ENCODE measurements around the gene ACBD3.
"Not testable (repeated sequence)": the region's sequence is repeated elsewhere in the genome, so short reads cannot be mapped to it uniquely, and the experiment has no call there.

The ACBD3 gene

GRCh38 chr1:226209307-226210059 lies 22.9 kb upstream of the ACBD3 start:
- Histone ChIP-seq H3K36me3 (ENCODE audit: low read depth) (no peaks in the 10 kb centered on the region), H3K27ac (ENCODE audit: poor library complexity, severe bottlenecking) (no peak overlapping the region), H3K27me3 (ENCODE audit: insufficient read depth, poor library complexity, severe bottlenecking) (no peaks in the 10 kb centered on the region), H3K4me1 (ENCODE audit: insufficient read depth, poor library complexity, severe bottlenecking) (no peaks in the 10 kb centered on the region), H3K4me3 (ENCODE audit: severe bottlenecking) (no peak overlapping the region), H3K9me3 (ENCODE audit: severe bottlenecking) (no peaks in the 10 kb centered on the region)
- ATAC-seq (ENCODE audit: low read depth) (no peak), DNase-seq (ENCODE audit: low spot score) (no peak)
- TF ChIP-seq CTCF (IDR thresholded peaks at IDR 0.05; ENCODE audit: poor library complexity, severe bottlenecking), result no peak

- Histone ChIP-seq H3K4me3 (ENCODE audit: severe bottlenecking) (no peak overlapping the region), H3K9me3 (ENCODE audit: severe bottlenecking) (no peaks in the 10 kb centered on the region), H3K4me1 (ENCODE audit: insufficient read depth, poor library complexity, severe bottlenecking) (no peaks in the 10 kb centered on the region), H3K27me3 (ENCODE audit: insufficient read depth, poor library complexity, severe bottlenecking) (no peaks in the 10 kb centered on the region), H3K36me3 (ENCODE audit: low read depth) (no peaks in the 10 kb centered on the region), H3K27ac (ENCODE audit: poor library complexity, severe bottlenecking) (no peak overlapping the region)
- DNase-seq (ENCODE audit: low spot score), result no peak
- TF ChIP-seq CTCF (IDR thresholded peaks at IDR 0.05; ENCODE audit: poor library complexity, severe bottlenecking), result no peak
- ATAC-seq (ENCODE audit: low read depth), result no peak
Observed at GRCh38 chr1:226207048-226207447, 20.5 kb upstream of the ACBD3 start.

DNA sequence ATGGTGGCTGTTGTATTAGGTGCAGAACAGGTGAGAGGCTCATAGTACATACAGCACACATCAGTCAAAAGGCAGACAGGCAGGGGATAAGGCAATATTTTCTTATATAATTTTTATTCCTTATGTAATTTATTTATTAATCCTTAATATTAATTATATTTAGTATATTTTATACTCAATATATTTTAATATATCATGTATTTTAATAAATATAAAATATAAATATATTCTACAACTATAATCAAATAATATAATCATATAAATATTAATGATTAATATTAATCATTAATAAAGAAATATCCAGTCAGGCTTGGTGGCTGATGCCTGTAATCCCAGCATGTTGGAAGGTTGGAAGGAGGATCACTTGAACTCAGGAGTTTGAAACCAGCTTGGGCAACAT lies 17.7 kb upstream of the ACBD3 start:
- Histone ChIP-seq H3K4me1 (ENCODE audit: insufficient read depth, poor library complexity, severe bottlenecking) (no peaks in the 10 kb centered on the region), H3K27me3 (ENCODE audit: insufficient read depth, poor library complexity, severe bottlenecking) (no peaks in the 10 kb centered on the region), H3K4me3 (ENCODE audit: severe bottlenecking) (no peak overlapping the region), H3K9me3 (ENCODE audit: severe bottlenecking) (no peaks in the 10 kb centered on the region), H3K27ac (ENCODE audit: poor library complexity, severe bottlenecking) (no peak overlapping the region), H3K36me3 (ENCODE audit: low read depth) (no peaks in the 10 kb centered on the region)
- no peak for DNase-seq (ENCODE audit: low spot score)
- ATAC-seq (ENCODE audit: low read depth), result no peak
- TF ChIP-seq CTCF (IDR thresholded peaks at IDR 0.05; ENCODE audit: poor library complexity, severe bottlenecking), result no peak

- no peaks in the 10 kb centered on the region for H3K9me3 ChIP-seq (ENCODE audit: severe bottlenecking)
- H3K36me3 ChIP-seq (ENCODE audit: low read depth), result no peaks in the 10 kb centered on the region
- no peak overlapping the region for H3K27ac ChIP-seq (ENCODE audit: poor library complexity, severe bottlenecking)
- ATAC-seq (ENCODE audit: low read depth) (no peak), DNase-seq (ENCODE audit: low spot score) (no peak)
- TF ChIP-seq CTCF (IDR thresholded peaks at IDR 0.05; ENCODE audit: poor library complexity, severe bottlenecking), result no peak
- no peaks in the 10 kb centered on the region for H3K4me1 ChIP-seq (ENCODE audit: insufficient read depth, poor library complexity, severe bottlenecking)
- H3K27me3 ChIP-seq (ENCODE audit: insufficient read depth, poor library complexity, severe bottlenecking), result no peaks in the 10 kb centered on the region
- no peak overlapping the region for H3K4me3 ChIP-seq (ENCODE audit: severe bottlenecking)
Observed at GRCh38 chr1:226203655-226204054, 17.1 kb upstream of the ACBD3 start.

- DNase-seq (ENCODE audit: low spot score) (no peak), ATAC-seq (ENCODE audit: low read depth) (no peak)
Observed at GRCh38 chr1:226203240-226203639, 16.7 kb upstream of the ACBD3 start.

DNA sequence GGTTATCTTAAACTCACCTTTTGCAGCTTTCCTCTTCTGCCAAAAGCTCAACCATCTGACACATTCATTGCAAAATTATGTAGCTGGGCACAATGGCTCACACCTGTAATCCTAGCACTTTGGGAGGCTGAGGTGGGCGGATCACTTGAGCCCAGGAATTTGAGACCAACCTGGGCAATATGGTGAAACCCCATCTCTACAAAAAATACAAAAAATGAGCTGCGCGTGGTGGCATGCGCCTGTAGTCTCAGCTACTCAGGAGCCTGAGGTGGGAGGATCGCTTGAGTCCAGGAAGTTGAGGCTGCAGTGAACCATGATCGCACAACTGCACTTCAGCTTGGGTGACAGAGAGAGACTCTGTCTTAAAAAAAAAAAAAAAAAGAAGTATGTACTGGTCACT lies 16.1 kb upstream of the ACBD3 start:
- H3K27me3 ChIP-seq (ENCODE audit: insufficient read depth, poor library complexity, severe bottlenecking); H3K4me3 ChIP-seq (ENCODE audit: severe bottlenecking); H3K27ac ChIP-seq (ENCODE audit: poor library complexity, severe bottlenecking); ATAC-seq (ENCODE audit: low read depth); H3K36me3 ChIP-seq (ENCODE audit: low read depth); DNase-seq (ENCODE audit: low spot score); H3K4me1 ChIP-seq (ENCODE audit: insufficient read depth, poor library complexity, severe bottlenecking); H3K9me3 ChIP-seq (ENCODE audit: severe bottlenecking): not testable (repeated sequence)

More at GRCh38 chr1:226203240-226203639, 16.7 kb upstream of the ACBD3 start:
- Histone ChIP-seq H3K9me3 (ENCODE audit: severe bottlenecking) (no peaks in the 10 kb centered on the region), H3K4me3 (ENCODE audit: severe bottlenecking) (no peak overlapping the region), H3K4me1 (ENCODE audit: insufficient read depth, poor library complexity, severe bottlenecking) (no peaks in the 10 kb centered on the region), H3K36me3 (ENCODE audit: low read depth) (no peaks in the 10 kb centered on the region), H3K27me3 (ENCODE audit: insufficient read depth, poor library complexity, severe bottlenecking) (no peaks in the 10 kb centered on the region), H3K27ac (ENCODE audit: poor library complexity, severe bottlenecking) (no peak overlapping the region)
- no peak for TF ChIP-seq CTCF (IDR thresholded peaks at IDR 0.05; ENCODE audit: poor library complexity, severe bottlenecking)

All from RWPE2 (cell line).